Measurements from ENCODE around the gene AHRR.
A peak's percentile ranks its signal among the peaks of the same experiment; 100 is the strongest.
"Not testable (repeated sequence)": the region's sequence is repeated elsewhere in the genome, so short reads cannot be mapped to it uniquely, and the experiment has no call there.

Gene AHRR

GRCh38 chr5:478369-478981, 157.0 kb downstream of the AHRR start:
- no peak for DNase-seq

- no peak for DNase-seq
These were observed 157.5 kb downstream of the AHRR start for GRCh38 chr5:478982-479535.

- DNase-seq, result no peak
These were observed 158.2 kb downstream of the AHRR start for GRCh38 chr5:479566-480319.

DNA sequence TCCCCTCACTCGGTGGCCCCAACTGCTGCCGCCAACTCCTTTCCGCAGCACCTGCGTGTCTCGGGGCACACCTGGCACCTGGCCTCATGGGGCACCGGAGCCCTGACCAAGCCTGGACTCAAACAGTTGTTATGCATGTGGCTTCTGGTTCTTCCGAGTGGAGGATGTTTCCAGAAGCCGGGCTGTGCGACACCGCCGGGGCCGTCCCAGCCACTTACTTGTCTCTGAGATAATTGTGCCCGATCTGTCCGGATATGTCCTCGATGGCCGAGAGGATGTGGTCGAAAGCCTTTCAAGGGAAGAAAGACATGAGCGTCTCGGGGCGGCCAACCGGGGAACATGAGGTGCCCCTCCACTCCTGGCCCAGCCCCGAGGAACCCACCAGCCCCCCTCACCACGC, 159.8 kb downstream of the AHRR start:
- DNase-seq, result no peak

- no peak for DNase-seq
These were observed 160.5 kb downstream of the AHRR start for GRCh38 chr5:482021-482420.

DNA sequence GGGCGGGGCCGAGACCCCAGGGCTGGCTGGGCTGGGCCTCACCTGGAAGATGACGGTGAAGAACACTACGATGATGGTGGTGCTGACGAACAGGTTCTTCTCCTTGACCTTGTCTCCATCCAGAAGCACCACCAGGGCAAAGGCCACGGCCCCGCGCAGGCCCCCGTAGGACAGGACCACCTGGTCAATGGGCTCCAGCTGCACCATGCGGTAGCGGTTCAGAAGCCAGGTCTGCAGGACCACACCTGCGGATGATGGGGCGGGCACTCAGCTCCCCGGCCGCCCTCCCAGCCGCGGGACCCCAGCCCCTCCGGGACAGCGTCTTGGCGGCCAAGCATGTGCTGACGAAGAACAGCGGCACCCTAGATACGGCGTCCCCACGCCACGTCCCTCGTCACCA, 161.0 kb downstream of the AHRR start:
- DNase-seq, result no peak

DNA sequence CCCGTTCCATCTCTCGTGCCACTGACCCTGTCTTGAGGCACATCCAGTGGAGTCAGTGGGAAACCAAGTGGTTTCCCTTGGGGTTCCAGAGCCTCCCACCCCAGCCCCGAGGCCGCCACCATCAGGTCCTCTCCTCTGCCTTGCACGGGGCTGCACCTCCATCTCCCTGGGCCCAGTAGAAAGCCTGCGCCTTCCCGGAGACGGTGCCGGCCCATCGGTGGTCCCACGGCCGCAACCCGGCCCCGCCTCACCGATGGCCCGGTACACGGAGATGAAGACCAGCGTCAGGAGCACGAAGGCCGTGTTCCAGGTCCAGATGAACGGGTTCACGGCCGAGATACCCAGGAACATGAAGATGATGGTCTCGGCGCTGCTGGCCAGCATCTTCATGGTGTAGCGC, 161.5 kb downstream of the AHRR start:
- DNase-seq, result no peak

DNA sequence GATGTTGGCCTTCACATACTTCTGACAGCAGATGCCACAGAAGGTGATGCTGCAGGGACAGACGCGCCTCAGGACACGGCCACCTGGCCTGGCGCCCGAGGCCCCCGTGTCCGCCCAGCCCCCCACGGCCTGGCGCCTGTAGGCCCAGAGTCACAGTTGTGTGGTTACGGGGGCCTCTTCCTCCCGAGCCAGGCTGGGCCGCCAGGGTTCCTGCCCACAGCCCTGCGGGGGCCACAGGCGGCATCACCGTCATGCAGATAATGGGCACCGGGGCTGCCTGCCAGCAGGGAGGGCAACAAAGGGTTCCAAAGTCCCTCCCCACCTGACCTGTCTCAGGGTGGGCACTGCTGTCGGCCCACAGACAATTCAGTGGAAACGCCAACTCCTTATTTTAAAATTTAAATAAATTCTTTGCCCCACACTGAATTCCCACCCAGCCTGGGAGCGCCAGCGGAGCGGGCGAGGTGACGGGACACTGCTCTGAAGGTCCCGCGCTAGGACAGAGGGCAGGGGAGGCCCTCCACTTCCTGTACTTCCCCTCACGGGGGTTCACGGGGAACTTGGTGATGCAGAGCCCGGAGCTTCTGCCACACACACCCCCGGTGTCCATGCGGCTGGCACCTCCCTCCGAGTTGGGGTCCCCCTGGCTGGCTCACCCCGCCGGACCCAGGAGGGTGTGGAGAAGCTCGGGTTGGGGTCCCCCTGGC, 162.1 kb downstream of the AHRR start:
- DNase-seq, result no peak

DNA sequence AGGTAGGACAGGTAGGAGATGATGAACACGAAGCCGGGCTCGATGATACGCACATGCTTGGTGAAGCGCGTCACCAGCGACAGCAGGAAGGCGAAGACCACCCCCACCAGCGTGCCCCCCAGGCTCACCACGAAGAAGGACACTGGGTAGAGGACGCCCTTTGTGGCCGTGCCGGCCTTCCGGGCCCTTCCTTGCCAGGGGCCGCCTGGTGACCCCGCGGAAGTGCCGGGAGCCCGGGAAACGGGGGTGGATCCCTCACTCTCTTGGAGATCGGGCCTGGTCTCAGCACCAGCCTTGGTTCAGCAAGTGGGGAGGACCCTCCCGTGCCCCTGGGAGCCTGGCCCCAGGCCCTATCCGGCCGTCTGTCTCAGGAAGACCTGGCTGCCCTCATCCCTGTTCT, 163.0 kb downstream of the AHRR start:
- DNase-seq, result no peak

- DNase-seq, result no peak
These were observed 163.8 kb downstream of the AHRR start for GRCh38 chr5:485113-485945.

- DNase-seq, result peak in 1 of 2 donors; percentile 20
These were observed 164.5 kb downstream of the AHRR start for GRCh38 chr5:485946-486491.

- DNase-seq, result not testable (repeated sequence)
These were observed 165.1 kb downstream of the AHRR start for GRCh38 chr5:486597-486996.
